ES-I3 (cell line): Measurements from ENCODE around the gene DHX30.
A peak's percentile ranks its signal among the peaks of the same experiment; 100 is the strongest.
"Not testable (repeated sequence)": the region's sequence is repeated elsewhere in the genome, so short reads cannot be mapped to it uniquely, and the experiment has no call there.

Source experiments
- H3K36me3 ChIP-seq: 2 replicates; pipeline ENCODE4 v1.6.1; 2013; ENCODE audit warnings: mild to moderate bottlenecking, low read length, control low read depth, moderate library complexity; ENCODE audit not compliant: insufficient read depth
- H3K4me1 ChIP-seq: 2 replicates; pipeline ENCODE4 v1.6.1; 2013; ENCODE audit warnings: mild to moderate bottlenecking, control low read depth, low read length; ENCODE audit not compliant: insufficient read depth
- H3K9ac ChIP-seq: 2 replicates; pipeline ENCODE4 v1.6.1; 2013; ENCODE audit warnings: low read depth, mild to moderate bottlenecking, low read length, moderate library complexity
- H3K9me3 ChIP-seq: 2 replicates; pipeline ENCODE4 v1.6.1; 2013; ENCODE audit warnings: mild to moderate bottlenecking, low read length, moderate library complexity; ENCODE audit not compliant: control insufficient read depth, insufficient read depth

Gene DHX30

GRCh38 chr3:47802734-47803479 lies at the start of gene DHX30:
TSS of gene DHX30 (plus strand) at chr3:47803138. CDS start at chr3:47810684, 7,546 bp downstream.
- no peaks in the 10 kb centered on the region for H3K4me1 ChIP-seq
- H3K9me3 ChIP-seq = no peaks in the 10 kb centered on the region
- peak within 1 kb of the TSS; percentile 88 for H3K9ac ChIP-seq
- no peaks in the 10 kb centered on the region for H3K36me3 ChIP-seq

- no peak overlapping the region for H3K9ac ChIP-seq
Measured at GRCh38 chr3:47758261-47759025, 44.5 kb upstream of the DHX30 start.

GRCh38 chr3:47760207-47760606 lies 42.7 kb upstream of the DHX30 start:
- H3K9me3 ChIP-seq, H3K36me3 ChIP-seq: not testable (repeated sequence)

More at GRCh38 chr3:47758261-47759025, 44.5 kb upstream of the DHX30 start:
- Histone ChIP-seq H3K4me1 (no peaks in the 10 kb centered on the region), H3K36me3 (peaks cover 2% of the 10 kb centered on the region; the same call in 1 of the 2 replicates), H3K9me3 (no peaks in the 10 kb centered on the region)

GRCh38 chr3:47761046-47761445 lies 41.9 kb upstream of the DHX30 start:
- no peaks in the 10 kb centered on the region for H3K4me1 ChIP-seq
- no peak overlapping the region for H3K9ac ChIP-seq
- H3K9me3 ChIP-seq = no peaks in the 10 kb centered on the region
- peaks cover 2% of the 10 kb centered on the region for H3K36me3 ChIP-seq

More at GRCh38 chr3:47760207-47760606, 42.7 kb upstream of the DHX30 start:
- H3K4me1 ChIP-seq, H3K9ac ChIP-seq: not testable (repeated sequence)

- peaks cover 2% of the 10 kb centered on the region for H3K36me3 ChIP-seq
- H3K9ac ChIP-seq = no peak overlapping the region
- no peaks in the 10 kb centered on the region for H3K9me3 ChIP-seq
- no peaks in the 10 kb centered on the region for H3K4me1 ChIP-seq
Measured at GRCh38 chr3:47762233-47762632, 40.7 kb upstream of the DHX30 start.

- Histone ChIP-seq H3K4me1 (no peaks in the 10 kb centered on the region), H3K9ac (no peak overlapping the region), H3K9me3 (no peaks in the 10 kb centered on the region), H3K36me3 (peaks cover 4% of the 10 kb centered on the region; the same call in 1 of the 2 replicates)
Measured at GRCh38 chr3:47766186-47766585, 36.8 kb upstream of the DHX30 start.

- no peaks in the 10 kb centered on the region for H3K4me1 ChIP-seq
- no peaks in the 10 kb centered on the region for H3K9me3 ChIP-seq
- peaks cover 13% of the 10 kb centered on the region for H3K36me3 ChIP-seq
- H3K9ac ChIP-seq = no peak overlapping the region
Measured at GRCh38 chr3:47772047-47772446, 30.9 kb upstream of the DHX30 start.

- H3K9ac ChIP-seq = no peak overlapping the region
- H3K36me3 ChIP-seq = peaks cover 13% of the 10 kb centered on the region
- no peaks in the 10 kb centered on the region for H3K4me1 ChIP-seq
- no peaks in the 10 kb centered on the region for H3K9me3 ChIP-seq
Measured at GRCh38 chr3:47772788-47773187, 30.1 kb upstream of the DHX30 start.

GRCh38 chr3:47778746-47779145 lies 24.2 kb upstream of the DHX30 start:
- Histone ChIP-seq H3K4me1 (0 out of 2 replicates have a peak, but pooled peaks cover 6% of the 10 kb centered on the region), H3K9ac (no peak overlapping the region), H3K9me3 (no peaks in the 10 kb centered on the region), H3K36me3 (0 out of 2 replicates have a peak, but pooled peaks cover 3% of the 10 kb centered on the region)

- peak overlapping the region; percentile 93 for H3K9ac ChIP-seq
- 0 out of 2 replicates have a peak, but pooled peaks cover 3% of the 10 kb centered on the region for H3K36me3 ChIP-seq
- 0 out of 2 replicates have a peak, but pooled peaks cover 6% of the 10 kb centered on the region for H3K4me1 ChIP-seq
- no peaks in the 10 kb centered on the region for H3K9me3 ChIP-seq
Measured at GRCh38 chr3:47780741-47781684, 21.9 kb upstream of the DHX30 start.

- Histone ChIP-seq H3K36me3 (0 out of 2 replicates have a peak, but pooled peaks cover 3% of the 10 kb centered on the region), H3K4me1 (0 out of 2 replicates have a peak, but pooled peaks cover 6% of the 10 kb centered on the region)
Measured at GRCh38 chr3:47781685-47782445, 21.1 kb upstream of the DHX30 start, which contains the start of gene SMARCC1. TSS of gene SMARCC1 (minus strand) at chr3:47781893. CDS start at chr3:47781797, 96 bp downstream.

GRCh38 chr3:47782446-47783308 lies 20.3 kb upstream of the DHX30 start:
- no peaks in the 10 kb centered on the region for H3K9me3 ChIP-seq
- H3K36me3 ChIP-seq = 0 out of 2 replicates have a peak, but pooled peaks cover 3% of the 10 kb centered on the region
- H3K4me1 ChIP-seq = 0 out of 2 replicates have a peak, but pooled peaks cover 6% of the 10 kb centered on the region
- H3K9ac ChIP-seq = peak overlapping the region; percentile 93

More at GRCh38 chr3:47781685-47782445, 21.1 kb upstream of the DHX30 start, which contains the start of gene SMARCC1:
- no peaks in the 10 kb centered on the region for H3K9me3 ChIP-seq
- peak within 1 kb of the TSS; percentile 93 for H3K9ac ChIP-seq
